ENCODE results near the gene NRXN3.

GRCh38 chr14:78959674-78960264, 789.6 kb downstream of the NRXN3 start:
- TF ChIP-seq POLR2A (IDR thresholded peaks at IDR 0.05) (no peak), CTCF (IDR thresholded peaks at IDR 0.05) (peak; percentile 37 to 95 (median 68))

Data from body of pancreas (tissue), 4 donors.